HL-60 (cell line): ENCODE data around the gene CEP164.

Experiments used
- DNase-seq, 2 experiments: peaks; one replicate each; pipeline ENCODE4 v3.0.0-alpha.2; 2010 to 2020; ENCODE audit warnings: low read depth in 1 of 2, low spot score in 1 of 2
- H3K27ac ChIP-seq: fragments of 250-450 bp; sonication (Bioruptor Pico); replicated peaks from 2 replicates; pipeline ENCODE4 v1.5.1; 2020; ENCODE audit warnings: mild to moderate bottlenecking, moderate library complexity
- H3K27me3 ChIP-seq: fragments of 250-450 bp; sonication (Bioruptor Pico); 2 replicates; pipeline ENCODE4 v1.5.1; 2021; ENCODE audit warnings: mild to moderate bottlenecking, moderate library complexity; ENCODE audit not compliant: insufficient read depth, poor library complexity, severe bottlenecking
- H3K4me3 ChIP-seq: replicated peaks from 2 replicates; pipeline ENCODE4 v1.5.1; 2011; ENCODE audit warnings: mild to moderate bottlenecking, control low read depth, low read length; ENCODE audit not compliant: insufficient read depth
- GABPA ChIP-seq: IDR thresholded peaks from 2 replicates; pipeline ENCODE4 v1.6.1; 2012; ENCODE audit warnings: low read depth
- POLR2AphosphoS5 ChIP-seq: IDR thresholded peaks from 2 replicates; pipeline ENCODE4 v1.6.1; 2012; ENCODE audit warnings: low read depth
- SPI1 ChIP-seq: IDR thresholded peaks from 2 replicates; pipeline ENCODE4 v1.6.1; 2012; ENCODE audit warnings: low read depth, mild to moderate bottlenecking, borderline replicate concordance
- TF ChIP-seq, protein P1 (sequence below): IDR thresholded peaks from one replicate; pipeline ENCODE4 v1.5.1; 2011; ENCODE audit warnings: low read length, control low read depth, inconsistent platforms; ENCODE audit not compliant: insufficient read depth
- TF ChIP-seq, protein P2 (sequence below): IDR thresholded peaks from 2 replicates; pipeline ENCODE4 v1.6.1; 2012; ENCODE audit warnings: low read depth; ENCODE audit not compliant: insufficient replicate concordance

The CEP164 gene

DNA sequence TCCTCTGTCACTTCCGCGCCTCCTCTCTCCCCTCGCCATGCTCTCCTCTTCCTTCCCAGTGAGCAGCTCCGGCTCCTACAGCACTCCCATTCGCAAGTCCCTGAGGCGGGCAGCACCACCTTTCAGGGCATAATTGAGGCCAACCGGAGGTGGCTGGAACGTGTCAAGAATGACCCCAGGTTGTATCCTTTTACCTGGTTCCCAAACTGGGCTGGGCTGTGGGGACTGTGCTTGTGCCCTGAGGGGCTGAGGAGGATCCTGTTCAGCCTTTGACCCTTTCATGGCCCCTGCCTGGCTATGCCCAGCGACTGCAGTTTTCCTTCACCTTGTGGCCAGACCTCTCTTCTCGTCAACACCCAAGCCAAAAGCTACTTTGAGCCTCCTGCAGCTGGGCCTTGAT lies 84.1 kb downstream of the CEP164 start:
- Histone ChIP-seq H3K27ac (no peak overlapping the region), H3K27me3 (no peaks in the 10 kb centered on the region), H3K4me3 (no peak overlapping the region)
- TF ChIP-seq POLR2AphosphoS5 (no peak), GABPA (no peak), SPI1 (no peak)
- TF ChIP-seq, protein P1, sequence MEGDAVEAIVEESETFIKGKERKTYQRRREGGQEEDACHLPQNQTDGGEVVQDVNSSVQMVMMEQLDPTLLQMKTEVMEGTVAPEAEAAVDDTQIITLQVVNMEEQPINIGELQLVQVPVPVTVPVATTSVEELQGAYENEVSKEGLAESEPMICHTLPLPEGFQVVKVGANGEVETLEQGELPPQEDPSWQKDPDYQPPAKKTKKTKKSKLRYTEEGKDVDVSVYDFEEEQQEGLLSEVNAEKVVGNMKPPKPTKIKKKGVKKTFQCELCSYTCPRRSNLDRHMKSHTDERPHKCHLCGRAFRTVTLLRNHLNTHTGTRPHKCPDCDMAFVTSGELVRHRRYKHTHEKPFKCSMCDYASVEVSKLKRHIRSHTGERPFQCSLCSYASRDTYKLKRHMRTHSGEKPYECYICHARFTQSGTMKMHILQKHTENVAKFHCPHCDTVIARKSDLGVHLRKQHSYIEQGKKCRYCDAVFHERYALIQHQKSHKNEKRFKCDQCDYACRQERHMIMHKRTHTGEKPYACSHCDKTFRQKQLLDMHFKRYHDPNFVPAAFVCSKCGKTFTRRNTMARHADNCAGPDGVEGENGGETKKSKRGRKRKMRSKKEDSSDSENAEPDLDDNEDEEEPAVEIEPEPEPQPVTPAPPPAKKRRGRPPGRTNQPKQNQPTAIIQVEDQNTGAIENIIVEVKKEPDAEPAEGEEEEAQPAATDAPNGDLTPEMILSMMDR: no peak
- TF ChIP-seq, protein P2, sequence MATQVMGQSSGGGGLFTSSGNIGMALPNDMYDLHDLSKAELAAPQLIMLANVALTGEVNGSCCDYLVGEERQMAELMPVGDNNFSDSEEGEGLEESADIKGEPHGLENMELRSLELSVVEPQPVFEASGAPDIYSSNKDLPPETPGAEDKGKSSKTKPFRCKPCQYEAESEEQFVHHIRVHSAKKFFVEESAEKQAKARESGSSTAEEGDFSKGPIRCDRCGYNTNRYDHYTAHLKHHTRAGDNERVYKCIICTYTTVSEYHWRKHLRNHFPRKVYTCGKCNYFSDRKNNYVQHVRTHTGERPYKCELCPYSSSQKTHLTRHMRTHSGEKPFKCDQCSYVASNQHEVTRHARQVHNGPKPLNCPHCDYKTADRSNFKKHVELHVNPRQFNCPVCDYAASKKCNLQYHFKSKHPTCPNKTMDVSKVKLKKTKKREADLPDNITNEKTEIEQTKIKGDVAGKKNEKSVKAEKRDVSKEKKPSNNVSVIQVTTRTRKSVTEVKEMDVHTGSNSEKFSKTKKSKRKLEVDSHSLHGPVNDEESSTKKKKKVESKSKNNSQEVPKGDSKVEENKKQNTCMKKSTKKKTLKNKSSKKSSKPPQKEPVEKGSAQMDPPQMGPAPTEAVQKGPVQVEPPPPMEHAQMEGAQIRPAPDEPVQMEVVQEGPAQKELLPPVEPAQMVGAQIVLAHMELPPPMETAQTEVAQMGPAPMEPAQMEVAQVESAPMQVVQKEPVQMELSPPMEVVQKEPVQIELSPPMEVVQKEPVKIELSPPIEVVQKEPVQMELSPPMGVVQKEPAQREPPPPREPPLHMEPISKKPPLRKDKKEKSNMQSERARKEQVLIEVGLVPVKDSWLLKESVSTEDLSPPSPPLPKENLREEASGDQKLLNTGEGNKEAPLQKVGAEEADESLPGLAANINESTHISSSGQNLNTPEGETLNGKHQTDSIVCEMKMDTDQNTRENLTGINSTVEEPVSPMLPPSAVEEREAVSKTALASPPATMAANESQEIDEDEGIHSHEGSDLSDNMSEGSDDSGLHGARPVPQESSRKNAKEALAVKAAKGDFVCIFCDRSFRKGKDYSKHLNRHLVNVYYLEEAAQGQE: no peak
- no peak for DNase-seq

DNA sequence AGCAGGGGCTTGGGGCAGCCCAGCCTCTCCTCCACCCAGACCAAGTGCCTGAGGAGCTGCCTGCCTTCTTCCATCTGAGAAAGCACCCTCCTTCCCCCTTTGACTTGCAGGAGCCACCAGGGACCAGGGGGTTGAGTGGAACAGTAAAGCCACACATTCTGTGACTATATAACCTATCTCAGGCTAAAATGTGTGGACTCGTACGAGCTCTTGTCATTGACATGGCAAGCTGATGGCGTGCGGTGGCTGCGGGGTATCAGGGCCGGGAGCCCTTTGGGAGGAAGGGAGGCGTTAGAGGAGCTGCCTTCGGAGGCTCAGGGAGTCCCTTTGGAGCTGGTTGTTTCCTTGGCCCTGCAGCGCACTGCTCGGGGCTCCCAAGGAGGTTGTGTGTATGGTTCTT lies 84.5 kb downstream of the CEP164 start:
- DNase-seq: no peak
- Histone ChIP-seq H3K4me3 (no peak overlapping the region), H3K27ac (no peak overlapping the region), H3K27me3 (no peaks in the 10 kb centered on the region)
- TF ChIP-seq, protein P1: no peak
- TF ChIP-seq SPI1: no peak
- TF ChIP-seq, protein P2: no peak

DNA sequence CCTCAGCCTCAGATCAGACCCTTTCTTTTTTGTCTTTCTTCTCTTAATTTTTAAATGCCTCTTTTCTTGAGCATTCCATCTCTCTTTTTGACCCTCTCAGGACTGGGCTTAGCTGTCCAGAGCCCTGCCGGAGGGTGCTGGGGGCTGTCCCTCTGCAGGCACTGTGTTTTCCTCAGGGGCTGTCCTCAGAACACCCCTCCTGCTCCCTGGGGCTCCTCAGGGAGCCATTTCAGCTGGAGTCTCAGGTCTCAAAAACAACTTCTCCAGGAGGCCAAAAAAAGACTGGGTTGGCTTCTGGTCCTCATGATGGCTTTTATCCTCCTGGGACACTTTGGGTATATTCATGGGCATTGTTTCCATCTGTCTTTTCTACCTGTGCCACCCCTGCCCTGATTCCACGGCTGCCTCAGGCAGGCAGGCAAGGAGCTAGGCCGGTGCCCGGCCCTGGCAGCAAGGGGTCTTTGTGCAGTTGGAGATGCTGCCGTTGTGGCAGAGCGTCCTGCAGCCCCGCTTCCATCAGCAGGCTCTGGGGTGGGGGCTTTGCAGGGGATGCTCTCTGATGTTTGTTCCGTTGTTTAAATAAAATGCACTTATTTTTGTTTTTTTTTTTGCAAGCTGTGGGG lies 85.1 kb downstream of the CEP164 start:
- TF ChIP-seq, protein P2: no peak
- TF ChIP-seq SPI1 (no peak), POLR2AphosphoS5 (no peak), GABPA (no peak)
- TF ChIP-seq, protein P1: no peak
- Histone ChIP-seq H3K27me3 (peaks cover 3% of the 10 kb centered on the region), H3K4me3 (no peak overlapping the region)

More for the DNA sequence above, 85.1 kb downstream of the CEP164 start:
- H3K27ac ChIP-seq: no peak overlapping the region
- DNase-seq: no peak
